WERI-Rb-1 (cell line): Measurements from ENCODE around the gene LYSMD4.
A peak's percentile ranks its signal among the peaks of the same experiment; 100 is the strongest.

Source experiments
- DNase-seq: peaks from one replicate; pipeline ENCODE4 v3.0.0-alpha.2; 2020
- H3K27ac ChIP-seq: fragments of 250-450 bp; sonication (Bioruptor Pico); 2 replicates; pipeline ENCODE4 v1.5.1; 2020; ENCODE audit warnings: mild to moderate bottlenecking, moderate library complexity
- H3K27me3 ChIP-seq: fragments of 250-450 bp; sonication (Bioruptor Pico); 2 replicates; pipeline ENCODE4 v1.5.1; 2021; ENCODE audit warnings: mild to moderate bottlenecking, low read depth, moderate library complexity; ENCODE audit not compliant: insufficient read depth, severe bottlenecking
- H3K36me3 ChIP-seq: fragments of 250-450 bp; sonication (Bioruptor Pico); 2 replicates; pipeline ENCODE4 v1.5.1; 2020; ENCODE audit warnings: mild to moderate bottlenecking, moderate library complexity
- H3K4me3 ChIP-seq: 2 replicates; pipeline ENCODE4 v1.5.1; 2011; ENCODE audit warnings: low read depth, mild to moderate bottlenecking, control low read depth, low read length
- H3K9me3 ChIP-seq: fragments of 250-450 bp; sonication (Bioruptor Pico); 2 replicates; pipeline ENCODE4 v1.5.1; 2021; ENCODE audit warnings: mild to moderate bottlenecking, moderate library complexity; ENCODE audit not compliant: severe bottlenecking
- TF ChIP-seq, protein P1 (sequence below): IDR thresholded peaks from 2 replicates; pipeline ENCODE4 v1.5.1; 2011; ENCODE audit warnings: low read depth, mild to moderate bottlenecking, control low read depth, inconsistent platforms, low read length

The LYSMD4 gene

DNA sequence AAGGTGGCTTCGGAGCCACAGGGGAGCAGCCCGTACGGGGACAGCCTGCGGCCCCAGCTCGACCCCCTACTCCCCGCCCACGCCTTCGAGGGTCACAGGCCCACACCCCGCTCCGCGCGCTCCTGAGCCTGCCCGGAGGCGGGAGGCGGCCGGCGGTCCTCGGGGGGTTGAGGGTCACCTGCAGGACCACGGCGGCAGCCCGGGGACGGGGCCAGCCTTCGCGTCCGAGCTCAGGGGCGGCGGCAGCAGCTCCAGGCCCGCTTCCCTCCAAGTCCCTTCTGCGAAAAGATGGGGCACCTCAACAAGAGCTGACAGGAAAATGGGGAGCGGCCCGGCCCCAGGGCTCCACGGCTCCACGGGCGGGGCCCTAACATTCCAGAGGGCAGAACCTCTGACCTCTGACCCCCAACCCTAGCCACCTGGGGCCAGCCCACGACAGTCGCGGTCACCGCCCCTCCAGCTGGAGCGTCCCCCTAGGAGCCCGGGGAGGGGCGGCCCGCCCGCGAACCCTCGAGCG lies 428 bp downstream of the LYSMD4 start:
- peak overlapping the region; percentile 46 for H3K27ac ChIP-seq
- no peaks in the 10 kb centered on the region for H3K27me3 ChIP-seq
- peak overlapping the region; percentile 63 for H3K4me3 ChIP-seq
- H3K9me3 ChIP-seq, result peaks cover 4% of the 10 kb centered on the region
- peaks cover 5% of the 10 kb centered on the region for H3K36me3 ChIP-seq
- TF ChIP-seq, protein P1, sequence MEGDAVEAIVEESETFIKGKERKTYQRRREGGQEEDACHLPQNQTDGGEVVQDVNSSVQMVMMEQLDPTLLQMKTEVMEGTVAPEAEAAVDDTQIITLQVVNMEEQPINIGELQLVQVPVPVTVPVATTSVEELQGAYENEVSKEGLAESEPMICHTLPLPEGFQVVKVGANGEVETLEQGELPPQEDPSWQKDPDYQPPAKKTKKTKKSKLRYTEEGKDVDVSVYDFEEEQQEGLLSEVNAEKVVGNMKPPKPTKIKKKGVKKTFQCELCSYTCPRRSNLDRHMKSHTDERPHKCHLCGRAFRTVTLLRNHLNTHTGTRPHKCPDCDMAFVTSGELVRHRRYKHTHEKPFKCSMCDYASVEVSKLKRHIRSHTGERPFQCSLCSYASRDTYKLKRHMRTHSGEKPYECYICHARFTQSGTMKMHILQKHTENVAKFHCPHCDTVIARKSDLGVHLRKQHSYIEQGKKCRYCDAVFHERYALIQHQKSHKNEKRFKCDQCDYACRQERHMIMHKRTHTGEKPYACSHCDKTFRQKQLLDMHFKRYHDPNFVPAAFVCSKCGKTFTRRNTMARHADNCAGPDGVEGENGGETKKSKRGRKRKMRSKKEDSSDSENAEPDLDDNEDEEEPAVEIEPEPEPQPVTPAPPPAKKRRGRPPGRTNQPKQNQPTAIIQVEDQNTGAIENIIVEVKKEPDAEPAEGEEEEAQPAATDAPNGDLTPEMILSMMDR, result no peak
- DNase-seq, result no peak

DNA sequence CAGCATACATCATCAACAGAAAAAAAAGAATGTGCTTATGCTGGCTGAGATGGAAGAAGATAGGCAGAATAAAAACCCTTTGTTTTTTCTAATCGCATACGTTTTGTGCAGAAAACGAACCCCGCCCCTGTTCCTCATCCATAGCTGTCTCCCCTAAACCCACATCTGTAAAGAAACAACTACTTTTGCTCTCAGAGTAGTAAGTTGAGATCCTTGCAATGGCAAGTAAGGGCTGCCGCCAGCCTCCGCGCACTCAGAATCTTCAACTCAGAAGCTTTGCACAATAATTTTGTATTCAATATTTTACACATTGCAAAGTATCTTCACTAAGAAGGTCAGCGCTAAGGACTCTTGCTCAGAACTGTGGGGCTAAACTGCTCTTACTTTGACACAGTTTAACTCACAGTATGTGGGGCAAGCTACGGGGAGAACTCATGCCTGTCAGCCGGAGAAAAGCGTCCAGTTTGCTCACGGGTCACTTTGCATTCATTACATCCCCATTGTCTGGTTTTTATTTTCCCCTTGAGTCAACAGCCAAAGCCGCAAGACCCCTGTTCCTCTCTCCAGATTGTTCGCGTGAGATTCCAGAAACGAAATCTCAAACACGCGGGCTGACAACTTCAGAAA lies 1.0 kb downstream of the LYSMD4 start:
- Histone ChIP-seq H3K4me3 (peak overlapping the region; percentile 63), H3K9me3 (peaks cover 4% of the 10 kb centered on the region), H3K27me3 (no peaks in the 10 kb centered on the region), H3K27ac (no peak overlapping the region), H3K36me3 (peaks cover 5% of the 10 kb centered on the region)
- TF ChIP-seq, protein P1, result no peak
- DNase-seq, result no peak

DNA sequence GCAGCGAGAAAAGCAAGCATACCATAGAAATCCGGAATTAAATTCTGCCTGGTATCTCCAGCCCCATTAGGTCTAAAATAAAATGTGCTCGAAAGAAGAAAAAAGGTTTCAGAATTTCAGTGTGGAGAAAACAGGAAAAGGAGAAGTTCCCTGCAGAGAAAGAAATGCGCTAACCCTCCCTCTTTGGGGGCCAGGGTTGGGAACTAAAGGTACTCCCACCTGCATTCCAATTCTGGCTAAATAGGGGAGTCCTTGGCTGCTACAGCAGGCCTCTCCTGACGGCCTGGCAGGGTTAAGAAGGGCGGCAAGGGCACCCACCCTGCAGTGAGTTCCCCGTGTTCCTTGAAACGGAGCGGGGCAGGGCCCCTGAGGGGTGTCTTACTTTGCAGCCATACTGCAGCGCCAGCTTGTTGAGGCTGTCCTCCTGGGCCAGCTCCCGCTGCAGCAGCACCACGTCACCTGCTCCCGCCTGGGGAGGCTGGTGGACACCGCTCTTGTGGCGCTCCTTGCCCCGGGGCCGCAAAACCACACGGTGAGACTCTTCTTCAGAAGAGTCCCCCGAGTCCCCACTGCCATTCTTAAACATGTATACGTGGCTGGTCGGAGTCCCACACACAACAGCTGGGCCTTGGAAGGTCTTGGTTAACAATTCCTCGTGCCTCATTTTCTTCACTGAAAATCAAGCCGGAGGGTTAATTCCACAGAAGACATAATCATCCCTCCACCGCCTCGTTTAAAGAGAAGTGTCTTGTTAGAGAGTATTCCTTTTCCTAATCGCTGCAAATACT lies 1.7 kb downstream of the LYSMD4 start:
- H3K27me3 ChIP-seq, result no peaks in the 10 kb centered on the region
- H3K4me3 ChIP-seq, result no peak overlapping the region

DNA sequence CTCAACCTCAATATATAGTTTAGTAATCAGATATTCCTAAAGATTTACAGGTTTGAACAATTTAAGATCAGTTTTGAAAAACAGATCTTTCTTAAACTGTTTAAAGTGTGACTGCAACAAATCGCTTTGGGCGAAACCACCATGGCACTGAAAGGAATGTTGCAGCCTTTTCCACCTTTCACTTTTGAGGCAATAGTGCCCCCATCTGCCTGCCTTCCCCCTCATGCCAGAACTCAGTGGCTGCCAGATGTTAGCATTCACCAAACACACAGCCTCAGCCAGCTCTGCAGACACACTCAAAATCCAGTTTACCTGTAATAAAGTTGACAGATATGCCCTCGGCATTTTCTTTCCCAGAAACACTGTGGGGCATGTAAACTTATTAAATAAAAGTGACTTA lies 3.3 kb downstream of the LYSMD4 start:
- no peaks in the 10 kb centered on the region for H3K27me3 ChIP-seq
- H3K36me3 ChIP-seq, result peaks cover 5% of the 10 kb centered on the region
- H3K9me3 ChIP-seq, result peaks cover 4% of the 10 kb centered on the region
- H3K27ac ChIP-seq, result no peak overlapping the region
- DNase-seq, result no peak
- TF ChIP-seq, protein P1, result peak; percentile 50; the same call in 1 of the 2 replicates
- no peak overlapping the region for H3K4me3 ChIP-seq

More for the DNA sequence above, 1.7 kb downstream of the LYSMD4 start:
- no peak overlapping the region for H3K27ac ChIP-seq
- DNase-seq, result no peak
- TF ChIP-seq, protein P1, result no peak
- H3K36me3 ChIP-seq, result peaks cover 5% of the 10 kb centered on the region
- H3K9me3 ChIP-seq, result peaks cover 4% of the 10 kb centered on the region

DNA sequence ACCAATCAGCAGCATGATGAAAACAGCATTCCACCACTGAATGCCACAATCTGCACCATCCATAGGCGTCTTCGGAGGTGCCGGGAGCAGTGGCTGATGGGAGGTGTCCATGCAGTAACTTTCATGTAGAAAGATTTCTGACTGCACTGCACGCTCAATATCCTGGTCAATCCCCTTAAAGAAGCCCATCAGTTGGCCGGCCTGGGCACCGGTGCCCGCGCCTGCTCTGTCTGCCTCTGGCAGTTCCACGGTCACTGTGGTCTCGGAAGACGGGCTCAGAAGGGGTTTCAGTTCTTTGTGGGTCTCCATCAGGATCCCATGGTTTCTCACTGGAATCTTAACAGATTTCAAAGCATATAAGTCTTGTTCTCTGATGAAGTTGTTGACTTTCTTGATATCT lies 3.9 kb downstream of the LYSMD4 start:
- TF ChIP-seq, protein P1, result no peak
- peaks cover 5% of the 10 kb centered on the region for H3K36me3 ChIP-seq
- no peak overlapping the region for H3K27ac ChIP-seq
- H3K9me3 ChIP-seq, result peaks cover 4% of the 10 kb centered on the region
- H3K27me3 ChIP-seq, result no peaks in the 10 kb centered on the region
- no peak overlapping the region for H3K4me3 ChIP-seq
- no peak for DNase-seq
